ENCODE measurements around the gene ATP5PO. TPM values are rescaled to one million over a fixed set of nuclear protein-coding genes. Genes with fewer than 3 reads are reported as not detected.

The ATP5PO gene
- total RNA-seq, result 171 and 187 TPM in 2 replicates

GRCh38 chr21:33915368-33916199, at the start of gene ATP5PO:
TSS of gene ATP5PO (minus strand) at chr21:33915804. CDS start at chr21:33915763, 41 bp downstream.
- intact Hi-C loops (cut with micrococcal nuclease), result loop anchor here (1.0 to 5.0 kb wide), 9 partner anchors 33 to 725 kb away; partner anchors contain the start of genes DONSON, GART, ITSN1 and RCAN1

DNA sequence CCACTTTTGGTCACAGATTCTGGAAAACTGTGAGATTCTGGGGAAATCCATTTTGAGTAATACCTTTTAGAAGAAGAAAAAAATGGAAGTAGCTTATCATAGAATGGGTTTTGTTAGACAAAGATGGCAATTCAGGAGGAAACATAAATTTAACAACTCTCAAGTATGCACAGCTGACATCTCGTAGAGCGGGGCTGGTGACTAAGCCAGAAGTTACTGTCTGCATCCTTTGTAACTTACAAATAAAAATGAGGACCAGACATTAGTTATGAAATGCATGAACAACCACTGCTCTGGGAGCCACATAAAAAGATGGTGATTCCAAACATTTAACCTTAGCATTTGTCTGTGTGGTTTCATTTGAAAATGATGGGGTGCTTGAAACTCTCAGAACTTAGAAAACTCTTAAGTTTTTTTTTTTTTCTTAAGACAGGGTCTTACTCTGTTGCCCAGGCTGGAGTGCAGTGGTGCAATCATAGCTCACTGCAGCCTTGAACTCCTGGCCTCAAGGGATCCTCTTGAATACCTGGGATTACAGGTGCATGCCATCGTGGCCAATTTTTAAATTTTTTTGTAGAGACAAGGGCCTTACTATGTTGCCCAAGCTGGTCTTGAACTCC, 49.2 kb upstream of the ATP5PO start:
- intact Hi-C loops (cut with micrococcal nuclease), result no loop called here

- intact Hi-C loops (cut with micrococcal nuclease), result no loop called here
Observed at GRCh38 chr21:33963848-33964555, 48.4 kb upstream of the ATP5PO start.

DNA sequence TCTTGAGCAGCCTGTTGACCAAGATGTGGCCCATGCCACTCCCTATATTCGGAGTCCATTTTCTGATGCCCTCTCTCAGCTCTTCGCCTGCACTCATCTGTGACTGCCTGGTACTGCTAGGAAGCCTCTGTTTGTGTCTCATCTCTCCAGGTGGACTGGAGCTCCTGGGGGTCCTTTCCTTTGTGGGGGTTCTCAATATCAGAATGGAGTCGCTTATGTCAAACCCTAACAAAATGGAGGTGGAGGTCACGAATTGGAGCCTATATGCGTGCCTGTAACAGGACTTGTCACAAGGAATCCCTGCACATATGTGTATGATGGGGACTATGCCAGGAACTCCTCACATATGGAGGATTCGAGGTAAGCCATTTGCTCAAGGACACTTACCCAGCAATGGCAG, 46.7 kb upstream of the ATP5PO start:
- intact Hi-C loops (cut with micrococcal nuclease), result no loop called here

- intact Hi-C loops (cut with micrococcal nuclease), result no loop called here
Observed at GRCh38 chr21:33961061-33961460, 45.5 kb upstream of the ATP5PO start.

DNA sequence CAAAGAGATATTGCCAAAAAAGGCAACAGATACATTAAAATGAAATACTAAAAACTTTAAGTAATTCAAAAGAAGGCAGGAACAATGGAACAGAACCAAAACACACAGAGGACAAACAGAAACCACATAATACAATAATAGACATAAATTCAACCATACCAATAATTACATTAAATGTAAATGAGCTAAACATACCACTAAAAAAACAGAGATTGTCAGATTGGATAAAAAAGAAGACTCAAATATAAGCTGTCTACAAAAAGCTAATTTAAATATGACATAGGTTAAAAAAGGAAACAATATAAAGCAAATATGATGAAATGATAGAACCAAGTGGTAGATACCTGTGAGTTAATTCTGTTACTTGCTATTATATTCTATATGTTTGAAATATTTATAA, 44.1 kb upstream of the ATP5PO start:
- intact Hi-C loops (cut with micrococcal nuclease), result loop anchor here (10.0 kb wide), 1 partner anchor 635 kb away; the partner anchor contains the start of gene IFNAR1

- intact Hi-C loops (cut with micrococcal nuclease), result loop anchor here (10.0 kb wide), 1 partner anchor 630 kb away; the partner anchor contains the start of gene IFNAR1
Observed at GRCh38 chr21:33954395-33954794, 38.8 kb upstream of the ATP5PO start.

- intact Hi-C loops (cut with micrococcal nuclease), result loop anchor here (2.0 to 10.0 kb wide), 2 partner anchors 241 to 627 kb away; partner anchors contain the start of gene IFNAR1
Observed at GRCh38 chr21:33951276-33952178, 35.9 kb upstream of the ATP5PO start.

DNA sequence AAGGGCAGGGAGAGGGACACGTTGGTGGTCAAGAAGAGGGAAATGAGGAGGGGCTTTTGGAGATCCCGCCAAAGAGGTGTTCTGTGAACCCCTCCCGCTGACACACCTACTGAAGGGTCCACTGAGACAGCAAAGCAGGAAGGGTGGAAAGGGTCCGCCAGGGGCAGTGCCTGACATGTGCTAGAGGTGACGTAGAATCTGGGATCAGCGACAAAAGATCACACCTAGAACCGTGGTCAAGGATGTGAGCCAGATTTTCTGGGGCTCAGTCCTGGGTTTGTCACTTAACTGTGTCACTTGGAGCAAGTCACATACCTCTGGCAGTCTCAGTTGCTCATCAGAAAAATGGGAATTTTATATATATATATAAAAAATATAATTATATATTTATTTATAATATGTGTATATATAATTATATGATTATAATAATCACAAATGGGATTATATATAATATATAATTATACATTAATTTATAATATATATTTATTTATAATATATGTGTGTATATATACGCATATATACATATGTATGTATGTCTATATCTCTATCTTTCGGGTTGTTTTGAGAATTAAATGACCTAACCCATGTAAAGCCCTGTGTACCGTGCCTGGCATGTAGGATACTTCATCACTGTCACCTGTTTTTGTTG, 35.0 kb upstream of the ATP5PO start:
- intact Hi-C loops (cut with micrococcal nuclease), result loop anchor here (2.0 to 10.0 kb wide), 2 partner anchors 242 to 626 kb away; partner anchors contain the start of gene IFNAR1

- intact Hi-C loops (cut with micrococcal nuclease), result loop anchor here (2.0 to 10.0 kb wide), 5 partner anchors 73 to 1095 kb away; partner anchors contain the start of genes GART, IFNAR1, RUNX1 and SON
Observed at GRCh38 chr21:33949516-33950430, 34.2 kb upstream of the ATP5PO start.

GRCh38 chr21:33948951-33949444, 33.4 kb upstream of the ATP5PO start:
- intact Hi-C loops (cut with micrococcal nuclease), result loop anchor here (1.0 to 10.0 kb wide), 7 partner anchors 26 to 1096 kb away; partner anchors contain the start of genes ATP5PO, GART, RUNX1 and SON

GRCh38 chr21:33948096-33948950, 32.7 kb upstream of the ATP5PO start:
- intact Hi-C loops (cut with micrococcal nuclease), result loop anchor here (1.0 to 10.0 kb wide), 7 partner anchors 27 to 1096 kb away; partner anchors contain the start of genes ATP5PO, GART, RUNX1 and SON

- intact Hi-C loops (cut with micrococcal nuclease), result loop anchor here (1.0 to 10.0 kb wide), 10 partner anchors 11 to 1097 kb away; partner anchors contain the start of genes ATP5PO, GART, MRPS6 and RUNX1
Observed at GRCh38 chr21:33947451-33948095, 32.0 kb upstream of the ATP5PO start.

- intact Hi-C loops (cut with micrococcal nuclease), result loop anchor here (2.0 to 10.0 kb wide), 3 partner anchors 13 to 1099 kb away; partner anchors contain the start of genes GART, RUNX1 and SON
Observed at GRCh38 chr21:33945652-33946270, 30.2 kb upstream of the ATP5PO start.

- intact Hi-C loops (cut with micrococcal nuclease), result loop anchor here (10.0 kb wide), 1 partner anchor 1101 kb away; the partner anchor contains the start of gene RUNX1
Observed at GRCh38 chr21:33944185-33944763, 28.7 kb upstream of the ATP5PO start.

GRCh38 chr21:33943293-33943692, 27.7 kb upstream of the ATP5PO start:
- intact Hi-C loops (cut with micrococcal nuclease), result loop anchor here (10.0 kb wide), 1 partner anchor 1102 kb away; the partner anchor contains the start of gene RUNX1
